Measurements from ENCODE around the gene AKIRIN2.
"Not testable (repeated sequence)": the region's sequence is repeated elsewhere in the genome, so short reads cannot be mapped to it uniquely, and the experiment has no call there.

AKIRIN2 gene

DNA sequence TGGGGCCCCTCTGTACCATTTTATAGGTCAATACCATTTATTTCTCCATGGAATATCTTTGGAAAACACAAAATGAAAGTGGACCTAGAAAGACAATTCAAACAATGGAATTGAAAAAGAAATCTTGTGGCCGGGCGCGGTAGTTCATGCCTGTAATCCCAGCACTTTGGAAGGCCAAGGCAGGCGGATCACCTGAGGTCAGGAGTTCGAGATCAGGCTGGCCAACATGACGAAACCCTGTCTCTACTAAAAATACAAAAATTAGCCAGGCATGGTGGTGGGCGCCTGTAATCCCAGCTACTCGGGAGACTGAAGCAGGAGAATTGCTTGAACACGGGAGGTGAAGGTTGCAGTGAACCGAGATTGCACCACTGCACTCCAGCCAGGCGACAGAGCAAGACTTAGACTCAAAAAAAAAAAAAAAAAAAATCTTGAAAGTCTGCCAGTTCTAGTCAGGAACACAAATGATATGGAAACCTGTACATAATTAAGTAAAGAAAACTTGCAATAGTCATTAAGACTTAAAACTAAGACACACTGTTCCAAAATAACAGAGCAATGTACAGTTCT, 15.3 kb downstream of the AKIRIN2 start:
- DNase-seq = not testable (repeated sequence)

- DNase-seq = no peak
These were observed 17.0 kb downstream of the AKIRIN2 start for GRCh38 chr6:87684895-87685654.

- no peak for DNase-seq
These were observed 18.1 kb downstream of the AKIRIN2 start for GRCh38 chr6:87683890-87684289.

DNA sequence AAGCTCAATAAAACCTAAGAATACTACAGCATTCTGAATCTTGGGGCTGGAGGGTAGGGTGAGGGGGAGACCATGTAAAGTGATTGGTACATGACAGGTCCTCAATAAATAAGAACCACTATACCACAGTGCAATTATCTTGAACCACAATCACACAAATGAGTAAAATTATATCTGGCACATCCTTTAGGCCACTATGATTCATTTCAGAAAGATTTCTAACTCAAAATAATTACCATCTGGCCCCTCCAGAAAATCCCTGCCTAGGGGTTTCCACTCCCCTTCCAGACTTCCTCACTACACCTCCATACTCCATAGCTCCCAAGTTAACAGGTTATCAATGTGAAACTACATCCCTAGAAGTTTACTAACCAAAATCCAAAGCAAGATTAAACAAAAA, 19.7 kb downstream of the AKIRIN2 start:
- no peak for DNase-seq

GRCh38 chr6:87675004-87675681, 26.9 kb downstream of the AKIRIN2 start:
- no peak for DNase-seq

DNA sequence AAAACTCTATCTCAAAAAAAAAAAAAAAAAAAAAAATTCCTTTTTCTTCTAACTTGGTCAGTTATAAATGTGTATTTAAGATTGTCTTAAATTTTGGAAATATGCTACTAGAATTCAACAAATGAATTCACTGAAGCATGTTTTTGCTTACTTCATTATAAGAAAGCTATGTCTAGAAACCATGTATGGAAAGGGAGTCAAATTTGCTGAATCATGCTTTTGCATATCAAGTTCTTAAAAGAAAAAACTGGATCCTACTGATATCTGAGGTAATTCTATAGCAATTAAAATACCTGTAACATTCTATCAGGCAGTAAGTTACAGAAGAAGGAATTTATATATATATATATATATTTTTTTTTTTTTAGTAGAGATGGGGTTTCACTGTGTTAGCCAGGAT, 27.7 kb downstream of the AKIRIN2 start:
- DNase-seq = no peak

DNA sequence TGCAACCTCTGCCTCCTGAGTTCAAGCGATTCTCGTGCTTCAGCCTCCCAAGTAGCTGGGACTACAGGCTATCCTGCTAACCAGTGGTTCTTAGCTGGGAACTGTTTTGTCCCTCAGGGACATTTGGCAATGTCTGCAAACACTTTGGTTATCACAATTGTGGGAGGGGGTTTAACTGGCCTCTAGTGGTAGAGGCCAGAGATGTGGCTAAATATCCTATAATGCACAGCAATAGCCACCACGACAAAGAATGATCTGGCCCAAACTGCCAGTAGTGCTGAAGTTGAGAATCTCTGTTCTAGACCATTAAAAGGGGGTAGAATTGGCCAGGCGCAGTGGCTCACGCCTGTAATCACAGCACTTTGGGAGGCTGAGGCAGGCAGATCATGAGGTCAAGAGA, 28.8 kb downstream of the AKIRIN2 start:
- DNase-seq = no peak

DNA sequence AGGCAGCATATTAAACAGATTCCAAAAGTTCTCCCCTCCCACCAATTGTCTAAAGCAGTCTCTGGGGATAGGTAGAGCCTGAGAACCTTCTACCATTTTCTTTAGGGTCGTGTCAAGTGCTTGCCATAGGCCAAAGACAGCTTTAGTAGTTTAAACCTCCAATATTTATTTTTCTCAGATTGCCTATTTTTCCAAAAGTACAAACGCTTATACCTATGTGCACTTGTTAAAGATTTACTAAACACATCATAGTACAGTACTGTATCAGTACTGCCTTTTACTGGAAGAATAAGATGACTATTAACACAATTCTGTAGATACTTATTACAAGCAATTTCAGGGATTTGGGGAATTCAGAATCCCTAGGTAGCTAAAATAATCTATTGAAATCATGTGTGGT, 29.4 kb downstream of the AKIRIN2 start:
- no peak for DNase-seq

- no peak for DNase-seq
These were observed 30.4 kb downstream of the AKIRIN2 start for GRCh38 chr6:87671555-87672029.

- no peak for DNase-seq
These were observed 31.3 kb downstream of the AKIRIN2 start for GRCh38 chr6:87670707-87671106.

GRCh38 chr6:87669051-87669450, 33.0 kb downstream of the AKIRIN2 start:
- no peak for DNase-seq

- DNase-seq = no peak
These were observed 34.0 kb downstream of the AKIRIN2 start for GRCh38 chr6:87668013-87668412.

DNA sequence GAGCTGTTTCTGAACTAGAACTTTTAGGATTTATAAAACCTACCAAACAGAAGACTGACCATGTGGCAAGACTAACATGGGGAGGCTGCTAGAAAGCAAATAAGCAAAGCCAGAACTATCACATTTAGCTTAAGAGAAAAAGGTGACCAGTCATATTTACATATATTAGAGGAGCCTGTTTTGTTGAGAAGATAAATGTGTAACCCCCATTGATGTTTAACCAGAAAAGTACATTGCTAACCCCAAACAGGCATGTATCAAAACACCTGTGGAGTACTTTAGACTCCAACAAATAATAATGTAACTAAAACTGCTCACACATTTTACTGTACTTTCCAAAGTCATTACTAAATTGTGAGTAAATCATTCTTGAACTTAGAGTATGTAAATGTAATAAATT, 35.0 kb downstream of the AKIRIN2 start:
- no peak for DNase-seq

- no peak for DNase-seq
These were observed 37.0 kb downstream of the AKIRIN2 start for GRCh38 chr6:87664921-87665485.

GRCh38 chr6:87663434-87663833, 38.6 kb downstream of the AKIRIN2 start:
- no peak for DNase-seq

GRCh38 chr6:87661503-87661902, 40.5 kb downstream of the AKIRIN2 start:
- DNase-seq = no peak

GRCh38 chr6:87661016-87661415, 41.0 kb downstream of the AKIRIN2 start:
- DNase-seq = no peak

GRCh38 chr6:87660226-87660911, 41.7 kb downstream of the AKIRIN2 start:
- DNase-seq = no peak

- no peak for DNase-seq
These were observed 43.5 kb downstream of the AKIRIN2 start for GRCh38 chr6:87658516-87658915.

- peak; percentile 18 for DNase-seq
These were observed 45.2 kb downstream of the AKIRIN2 start for GRCh38 chr6:87656857-87657256.

- DNase-seq = no peak
These were observed 46.2 kb downstream of the AKIRIN2 start for GRCh38 chr6:87655824-87656223.

DNA sequence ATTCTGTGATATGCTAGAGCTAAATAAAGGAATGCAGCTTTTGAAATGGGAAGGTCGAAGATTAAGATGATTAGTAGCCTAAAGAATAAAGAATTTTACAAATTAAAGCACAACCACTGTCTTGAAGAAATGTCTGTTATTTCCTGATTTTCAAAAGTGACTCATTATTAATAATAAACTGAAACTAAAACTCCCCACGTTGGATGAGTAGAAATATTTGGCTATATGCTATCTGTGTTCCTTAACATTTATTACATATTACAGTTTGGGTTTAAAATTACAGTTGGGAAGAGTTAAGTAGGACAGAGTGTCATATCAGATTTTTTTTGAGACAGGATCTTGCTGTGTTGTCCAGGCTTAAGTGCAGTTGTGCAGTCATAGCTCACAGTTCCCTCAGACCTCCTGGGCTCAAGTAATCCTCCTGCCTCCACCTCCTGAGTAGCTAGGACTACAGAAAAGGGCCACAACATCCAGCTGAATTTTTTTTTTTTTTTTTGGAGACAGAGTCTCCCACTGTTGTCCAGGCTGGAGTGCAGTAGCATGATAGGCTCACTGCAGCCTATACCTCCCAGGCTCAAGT, 47.1 kb downstream of the AKIRIN2 start:
- no peak for DNase-seq

DNA sequence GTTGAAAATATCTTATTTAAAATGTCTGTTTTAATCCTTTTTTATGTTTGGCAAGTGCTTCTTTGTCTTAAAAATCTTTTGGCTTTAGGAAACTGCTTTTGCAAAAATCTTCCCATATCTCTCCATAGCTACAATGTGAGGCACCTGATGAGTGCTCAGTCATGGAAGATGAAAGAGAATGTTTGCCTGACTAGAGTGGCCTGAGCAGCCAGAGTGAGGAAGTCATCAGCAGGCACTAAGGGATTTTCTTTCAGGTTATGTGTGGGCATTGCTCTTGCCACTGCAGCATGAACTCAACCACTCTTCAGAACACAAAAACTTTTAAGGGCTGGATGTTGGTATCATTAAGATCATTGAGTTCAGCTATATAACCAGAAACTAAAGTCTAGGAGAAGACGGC, 47.9 kb downstream of the AKIRIN2 start:
- no peak for DNase-seq

All from central memory CD4-positive, alpha-beta T cell (primary cell).